ENCODE measurements around the gene IKZF4.

DNA sequence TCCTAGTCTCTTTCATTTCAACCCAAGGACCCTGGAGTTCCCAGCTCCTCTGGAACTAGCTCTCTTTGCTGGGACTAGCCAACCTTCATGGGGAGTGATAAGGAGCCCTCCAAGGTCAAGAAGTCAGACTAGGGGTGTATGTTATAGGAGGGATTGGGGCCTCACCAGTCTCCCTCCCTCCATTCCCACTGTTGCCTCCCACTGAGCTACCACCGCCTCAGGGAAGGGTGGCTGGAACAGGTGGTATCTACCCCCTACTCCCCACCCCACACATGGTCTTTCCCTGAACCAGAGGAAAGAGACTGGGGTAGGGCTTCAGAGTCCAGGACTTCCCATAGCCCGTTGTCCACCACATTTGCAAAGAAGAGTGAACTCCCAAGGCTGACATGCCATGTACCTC lies 61.5 kb downstream of the IKZF4 start:
- no peak for TF ChIP-seq POLR2AphosphoS5 (IDR thresholded peaks at IDR 0.05; ENCODE audit: low read depth, low read length)
- no peak for TF ChIP-seq POLR2A (IDR thresholded peaks at IDR 0.05; ENCODE audit: low read depth, low read length)
